Measurements from ENCODE around the gene MYO7B. TPM values are rescaled to one million over a fixed set of nuclear protein-coding genes. Genes with fewer than 3 reads are reported as not detected.

MYO7B gene
- polyA plus RNA-seq, 2 of the 4 experiments (the other 2 are of a cell fraction): 0.04 to 0.09 TPM

DNA sequence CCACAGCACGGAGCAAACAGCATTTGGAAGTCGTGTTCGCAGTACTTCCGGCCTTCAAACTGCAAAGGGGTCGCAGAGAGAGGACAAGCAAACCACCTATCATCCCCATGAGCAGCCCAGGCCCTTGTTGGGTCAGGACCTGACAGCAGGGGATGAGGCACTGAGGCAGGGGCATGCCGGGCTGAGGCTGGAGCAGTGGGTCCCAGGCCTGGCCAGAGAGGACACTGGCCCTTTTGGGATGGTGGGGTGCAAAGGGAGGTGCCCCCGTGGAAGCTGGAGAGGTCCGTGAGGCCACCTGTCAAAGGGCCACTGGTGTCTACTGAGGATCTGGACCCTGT, 119.3 kb downstream of the MYO7B start:
- TF ChIP-seq, protein P1, sequence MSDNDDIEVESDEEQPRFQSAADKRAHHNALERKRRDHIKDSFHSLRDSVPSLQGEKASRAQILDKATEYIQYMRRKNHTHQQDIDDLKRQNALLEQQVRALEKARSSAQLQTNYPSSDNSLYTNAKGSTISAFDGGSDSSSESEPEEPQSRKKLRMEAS (IDR thresholded peaks at IDR 0.05): no peak
- TF ChIP-seq RNF2 (IDR thresholded peaks at IDR 0.05; ENCODE audit: borderline replicate concordance, low read depth) (no peak), NFE2L2 (conservative IDR thresholded peaks at IDR 0.05; ENCODE audit: low read length) (no peak), NR3C1 (IDR thresholded peaks at IDR 0.05) (no peak), CBX2 (IDR thresholded peaks at IDR 0.05; ENCODE audit: borderline replicate concordance, low read depth) (no peak), POLR2AphosphoS2 (conservative IDR thresholded peaks at IDR 0.05; ENCODE audit: low read length) (no peak), MYC (IDR thresholded peaks at IDR 0.05; ENCODE audit: borderline replicate concordance, low read length) (no peak), TFCP2L1 (CRISPR knock-in tag; IDR thresholded peaks at IDR 0.05) (no peak), HEYL (CRISPR knock-in tag; IDR thresholded peaks at IDR 0.05) (no peak), RAD21 (conservative IDR thresholded peaks at IDR 0.05 in 1 of 2, IDR thresholded peaks at IDR 0.05 in 1 of 2) (no peak), MAFK (IDR thresholded peaks at IDR 0.05; ENCODE audit: partially characterized antibody) (no peak), EP300 (IDR thresholded peaks at IDR 0.05) (no peak), GATA3 (IDR thresholded peaks at IDR 0.05; ENCODE audit: borderline replicate concordance) (no peak), MAZ (IDR thresholded peaks at IDR 0.05; ENCODE audit: borderline replicate concordance, low read depth, low read length) (no peak), CHD2 (IDR thresholded peaks at IDR 0.05; ENCODE audit: low read length, partially characterized antibody) (no peak)
- TF ChIP-seq, protein P2, sequence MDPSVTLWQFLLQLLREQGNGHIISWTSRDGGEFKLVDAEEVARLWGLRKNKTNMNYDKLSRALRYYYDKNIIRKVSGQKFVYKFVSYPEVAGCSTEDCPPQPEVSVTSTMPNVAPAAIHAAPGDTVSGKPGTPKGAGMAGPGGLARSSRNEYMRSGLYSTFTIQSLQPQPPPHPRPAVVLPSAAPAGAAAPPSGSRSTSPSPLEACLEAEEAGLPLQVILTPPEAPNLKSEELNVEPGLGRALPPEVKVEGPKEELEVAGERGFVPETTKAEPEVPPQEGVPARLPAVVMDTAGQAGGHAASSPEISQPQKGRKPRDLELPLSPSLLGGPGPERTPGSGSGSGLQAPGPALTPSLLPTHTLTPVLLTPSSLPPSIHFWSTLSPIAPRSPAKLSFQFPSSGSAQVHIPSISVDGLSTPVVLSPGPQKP (IDR thresholded peaks at IDR 0.05; ENCODE audit: low read depth, low read length): no peak
- TF ChIP-seq, protein P3, sequence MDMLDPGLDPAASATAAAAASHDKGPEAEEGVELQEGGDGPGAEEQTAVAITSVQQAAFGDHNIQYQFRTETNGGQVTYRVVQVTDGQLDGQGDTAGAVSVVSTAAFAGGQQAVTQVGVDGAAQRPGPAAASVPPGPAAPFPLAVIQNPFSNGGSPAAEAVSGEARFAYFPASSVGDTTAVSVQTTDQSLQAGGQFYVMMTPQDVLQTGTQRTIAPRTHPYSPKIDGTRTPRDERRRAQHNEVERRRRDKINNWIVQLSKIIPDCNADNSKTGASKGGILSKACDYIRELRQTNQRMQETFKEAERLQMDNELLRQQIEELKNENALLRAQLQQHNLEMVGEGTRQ (IDR thresholded peaks at IDR 0.05): no peak
- TF ChIP-seq, protein P4, sequence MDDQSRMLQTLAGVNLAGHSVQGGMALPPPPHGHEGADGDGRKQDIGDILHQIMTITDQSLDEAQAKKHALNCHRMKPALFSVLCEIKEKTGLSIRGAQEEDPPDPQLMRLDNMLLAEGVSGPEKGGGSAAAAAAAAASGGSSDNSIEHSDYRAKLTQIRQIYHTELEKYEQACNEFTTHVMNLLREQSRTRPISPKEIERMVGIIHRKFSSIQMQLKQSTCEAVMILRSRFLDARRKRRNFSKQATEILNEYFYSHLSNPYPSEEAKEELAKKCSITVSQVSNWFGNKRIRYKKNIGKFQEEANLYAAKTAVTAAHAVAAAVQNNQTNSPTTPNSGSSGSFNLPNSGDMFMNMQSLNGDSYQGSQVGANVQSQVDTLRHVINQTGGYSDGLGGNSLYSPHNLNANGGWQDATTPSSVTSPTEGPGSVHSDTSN (IDR thresholded peaks at IDR 0.05): no peak
- POLR2A ChIA-PET: no interaction called here
- 77% methylated on average over 8 of the region's 8 CpGs for WGBS (ENCODE audit: missing lambda C conversion rate)
- Histone ChIP-seq H3K27ac (no peak overlapping the region), H3K4me3 (no peak overlapping the region), H3K9me3 (no peaks in the 10 kb centered on the region), H3K4me2 (no peak overlapping the region), H3K4me1 (no peaks in the 10 kb centered on the region)
- no peak for DNase-seq (ENCODE audit: low read depth in 1 of 2, low spot score in 1 of 2)
- ATAC-seq: no peak
- FAIRE-seq: no peak
- CTCF ChIA-PET: interaction anchor here (1.5 to 5.3 kb wide), 2 partner anchors 16 to 63 kb away, joined by 3 to 31 read pairs; no protein-coding TSS in a partner anchor

DNA sequence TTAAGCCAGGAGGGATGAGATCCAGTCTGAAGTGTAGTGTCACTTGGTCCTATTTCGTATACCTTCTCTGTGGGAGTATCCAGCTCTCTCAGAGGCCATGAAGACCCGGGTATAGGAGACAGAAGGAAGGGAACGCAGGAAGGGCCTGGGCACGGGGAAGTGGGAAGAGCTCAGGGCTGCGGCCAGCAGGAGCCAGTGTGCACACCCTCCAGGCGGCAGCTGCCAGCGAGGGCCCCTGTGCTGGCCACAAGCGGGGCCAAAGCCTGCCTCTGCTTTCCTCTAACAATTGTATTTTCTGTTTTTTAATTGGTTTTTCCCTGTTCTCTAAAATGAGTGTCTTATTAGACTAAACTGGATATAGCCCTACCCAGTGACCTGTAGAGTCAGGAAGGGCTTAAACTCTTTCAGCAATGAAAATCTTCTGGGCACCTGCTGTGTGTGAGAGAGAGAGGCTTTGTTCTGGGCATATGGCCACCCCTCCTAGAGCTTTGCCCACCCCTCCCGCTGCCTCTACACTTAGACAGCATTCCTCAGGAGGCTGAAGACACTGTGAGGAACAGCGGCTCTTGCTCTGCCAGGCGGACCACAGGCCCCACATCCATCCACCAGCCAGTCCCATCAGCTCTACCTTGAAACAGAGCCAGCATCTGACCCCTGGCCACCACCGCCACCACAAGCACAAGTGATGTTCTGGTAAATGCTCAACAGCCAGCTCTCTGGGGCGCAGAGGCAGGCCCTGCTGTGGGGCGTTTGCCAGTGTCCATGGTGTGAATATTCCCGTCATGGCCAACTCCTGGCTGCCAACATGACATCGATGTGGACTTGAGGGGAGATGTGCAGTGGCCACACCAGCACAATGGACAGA, 120.0 kb downstream of the MYO7B start:
- TF ChIP-seq HOXB13 (CRISPR knock-in tag; IDR thresholded peaks at IDR 0.05; ENCODE audit: low read depth): no peak
- TF ChIP-seq, protein P5, sequence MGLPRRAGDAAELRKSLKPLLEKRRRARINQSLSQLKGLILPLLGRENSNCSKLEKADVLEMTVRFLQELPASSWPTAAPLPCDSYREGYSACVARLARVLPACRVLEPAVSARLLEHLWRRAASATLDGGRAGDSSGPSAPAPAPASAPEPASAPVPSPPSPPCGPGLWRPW (IDR thresholded peaks at IDR 0.05): no peak
- TF ChIP-seq, protein P2 (IDR thresholded peaks at IDR 0.05; ENCODE audit: low read depth, low read length): no peak
- no peak for TF ChIP-seq JUN (IDR thresholded peaks at IDR 0.05)
- TF ChIP-seq CBX8 (IDR thresholded peaks at IDR 0.05): no peak
- TF ChIP-seq EP300 (IDR thresholded peaks at IDR 0.05): no peak
- TF ChIP-seq CEBPB (IDR thresholded peaks at IDR 0.05): no peak
- TF ChIP-seq ESRRA (IDR thresholded peaks at IDR 0.05; ENCODE audit: borderline replicate concordance, low read length): no peak
- no peak for TF ChIP-seq RARB (CRISPR knock-in tag; IDR thresholded peaks at IDR 0.05)
- TF ChIP-seq KDM1A (IDR thresholded peaks at IDR 0.05; ENCODE audit: low read depth): no peak
- TF ChIP-seq, protein P4 (IDR thresholded peaks at IDR 0.05): no peak
- TF ChIP-seq ZSCAN20 (CRISPR knock-in tag; IDR thresholded peaks at IDR 0.05): no peak
- TF ChIP-seq SREBF2 (IDR thresholded peaks at IDR 0.05): no peak
- no peak for TF ChIP-seq GATA3 (IDR thresholded peaks at IDR 0.05; ENCODE audit: borderline replicate concordance)
- TF ChIP-seq RNF2 (IDR thresholded peaks at IDR 0.05; ENCODE audit: borderline replicate concordance, low read depth): no peak
- WGBS (ENCODE audit: missing lambda C conversion rate): 79% methylated on average over 14 of the region's 16 CpGs
- Histone ChIP-seq H3K4me1 (no peaks in the 10 kb centered on the region), H3K9me3 (no peaks in the 10 kb centered on the region), H3K4me3 (no peak overlapping the region), H3K27ac (no peak overlapping the region), H3K4me2 (no peak overlapping the region)
- CTCF ChIA-PET: interaction anchor here (1.5 to 5.3 kb wide), 2 partner anchors 17 to 64 kb away, joined by 3 to 31 read pairs; no protein-coding TSS in a partner anchor
- ATAC-seq (no peak), FAIRE-seq (no peak), DNase-seq (ENCODE audit: low read depth in 1 of 2, low spot score in 1 of 2) (no peak)
- POLR2A ChIA-PET: no interaction called here

Measured in A549 (cell line).